Uterus (tissue), 4 donors: ENCODE measurements around the gene ESRP2. TPM values are rescaled to one million over a fixed set of nuclear protein-coding genes. Genes with fewer than 3 reads are reported as not detected.

Source experiments
- DNase-seq, 2 donors: peaks; one replicate each; pipeline ENCODE4 v3.0.0-alpha.2; 2019 to 2020
- H3K27ac ChIP-seq, 2 donors: fragments of 200-600 bp; sonication (generic); 1 replicate in 1 of 2; 2 replicates in 1 of 2; pipeline ENCODE4 v1.5.1; 2016 to 2018
- H3K27me3 ChIP-seq, 2 donors: fragments of 200-600 bp; sonication (generic); one replicate each; pipeline ENCODE4 v1.5.1; 2018 to 2019; ENCODE audit warnings: control low read depth in 1 of 2
- H3K36me3 ChIP-seq, 2 donors: fragments of 200-600 bp; sonication (generic); one replicate each; pipeline ENCODE4 v1.5.1; 2019; ENCODE audit warnings: control low read depth in 1 of 2
- H3K4me1 ChIP-seq, 2 donors: fragments of 200-600 bp; sonication (generic); one replicate each; pipeline ENCODE4 v1.5.1; 2018 to 2019; ENCODE audit warnings: control low read depth in 1 of 2
- H3K4me3 ChIP-seq, 2 donors: fragments of 200-600 bp; sonication (generic); 1 replicate in 1 of 2; 2 replicates in 1 of 2; pipeline ENCODE4 v1.5.1; 2018 to 2019; ENCODE audit warnings: mild to moderate bottlenecking in 1 of 2
- H3K9me3 ChIP-seq, 2 donors: fragments of 200-600 bp; sonication (generic); one replicate each; pipeline ENCODE4 v1.5.1; 2019; ENCODE audit warnings: control low read depth in 1 of 2
- CTCF ChIP-seq, 4 experiments: fragments of 200-600 bp in 2 of 4; fragments of 450-650 bp in 2 of 4; sonication (generic) in 2 of 4; IDR thresholded peaks; one replicate each; pipeline ENCODE4 v1.5.1; 2016 to 2019; ENCODE audit warnings: antibody characterized with exemption in 4 of 4, mild to moderate bottlenecking in 2 of 4, moderate library complexity in 1 of 4
- POLR2A ChIP-seq, 2 donors: fragments of 450-650 bp; IDR thresholded peaks; one replicate each; pipeline ENCODE4 v1.6.1; 2016; ENCODE audit warnings: antibody characterized with exemption in 2 of 2, mild to moderate bottlenecking in 1 of 2, moderate library complexity in 1 of 2
- intact Hi-C: fragments of 100-400 bp; cut with DNase I; formaldehyde crosslinking; loops from one replicate; pipeline ENCODE4 v1.15.1; 2023; ENCODE audit warnings: low total_unique reads
- total RNA-seq, 4 donors: library from RNA; depleted of rRNA in 3 of 4; stranded (reverse); fragments of >200 nt in 3 of 4; gene quantifications; one replicate each; pipeline versions ENCODE4 v1.1.0 to v1.2.4, GENCODE V29; 2014 to 2023
- donor health status: DM: yes; HTN: yes; CAD: no.

ESRP2 gene
- total RNA-seq = 1 to 10 TPM in 1 of 4 donors, under 1 TPM in 3; 0.26 to 5.3 (median 0.50) TPM

GRCh38 chr16:68235887-68236136, at the start of gene ESRP2:
ESRP2 (minus strand) TSS chr16:68236127; CDS start chr16:68236045, 82 bp downstream.
- TF ChIP-seq POLR2A (IDR thresholded peaks at IDR 0.05) (no peak), CTCF (IDR thresholded peaks at IDR 0.05) (no peak)
- no peaks in the 10 kb centered on the region for H3K27me3 ChIP-seq
- H3K27ac ChIP-seq = peak within 1 kb of the TSS; percentile 64 to 79
- no peaks in the 10 kb centered on the region for H3K36me3 ChIP-seq
- no peaks in the 10 kb centered on the region for H3K9me3 ChIP-seq
- H3K4me3 ChIP-seq = peak within 1 kb of the TSS; percentile 43 to 62
- DNase-seq = peak in 1 of 2 donors; percentile 43
- peaks cover 0 to 13% of the 10 kb centered on the region in 2 donors for H3K4me1 ChIP-seq
- intact Hi-C loops = no loop called here

GRCh38 chr16:68285683-68286082, 49.8 kb upstream of the ESRP2 start:
- Histone ChIP-seq H3K9me3 (no peaks in the 10 kb centered on the region), H3K4me1 (no peaks in the 10 kb centered on the region), H3K27ac (peak overlapping the region in 1 of 2 donors; percentile 9), H3K4me3 (no peak overlapping the region), H3K36me3 (no peaks in the 10 kb centered on the region), H3K27me3 (no peaks in the 10 kb centered on the region)
- no peak for TF ChIP-seq CTCF (IDR thresholded peaks at IDR 0.05)
- no peak for TF ChIP-seq POLR2A (IDR thresholded peaks at IDR 0.05)
- no peak for DNase-seq
- intact Hi-C loops = no loop called here

- TF ChIP-seq CTCF (IDR thresholded peaks at IDR 0.05) = no peak
- no peak for TF ChIP-seq POLR2A (IDR thresholded peaks at IDR 0.05)
- no peaks in the 10 kb centered on the region for H3K4me1 ChIP-seq
- intact Hi-C loops = no loop called here
These were observed 48.9 kb upstream of the ESRP2 start for GRCh38 chr16:68284847-68285246.

GRCh38 chr16:68283801-68284598, 48.1 kb upstream of the ESRP2 start:
- no peaks in the 10 kb centered on the region for H3K27me3 ChIP-seq
- no peaks in the 10 kb centered on the region for H3K9me3 ChIP-seq
- no peaks in the 10 kb centered on the region for H3K36me3 ChIP-seq
- H3K4me3 ChIP-seq = no peak overlapping the region
- H3K4me1 ChIP-seq = no peaks in the 10 kb centered on the region
- no peak for DNase-seq
- TF ChIP-seq CTCF (IDR thresholded peaks at IDR 0.05) (no peak), POLR2A (IDR thresholded peaks at IDR 0.05) (no peak)
- intact Hi-C loops = no loop called here
- peak overlapping the region in 1 of 2 donors; percentile 15 for H3K27ac ChIP-seq

More at GRCh38 chr16:68284847-68285246, 48.9 kb upstream of the ESRP2 start:
- Histone ChIP-seq H3K9me3 (no peaks in the 10 kb centered on the region), H3K36me3 (no peaks in the 10 kb centered on the region), H3K4me3 (no peak overlapping the region), H3K27me3 (no peaks in the 10 kb centered on the region), H3K27ac (peak overlapping the region in 1 of 2 donors; percentile 15)
- DNase-seq = no peak

GRCh38 chr16:68283346-68283745, 47.4 kb upstream of the ESRP2 start:
- Histone ChIP-seq H3K27ac (peak overlapping the region in 1 of 2 donors; percentile 1), H3K9me3 (no peaks in the 10 kb centered on the region), H3K4me3 (no peak overlapping the region), H3K27me3 (no peaks in the 10 kb centered on the region), H3K4me1 (no peaks in the 10 kb centered on the region), H3K36me3 (no peaks in the 10 kb centered on the region)
- intact Hi-C loops = no loop called here
- TF ChIP-seq POLR2A (IDR thresholded peaks at IDR 0.05) = no peak
- no peak for TF ChIP-seq CTCF (IDR thresholded peaks at IDR 0.05)
- no peak for DNase-seq
